B cell (primary cell): ENCODE results near the gene CFAP61. TPM values are rescaled to one million over a fixed set of nuclear protein-coding genes. Genes with fewer than 3 reads are reported as not detected.

Experiments
- ATAC-seq: fragments of 200-7000 bp; cut with Tn5 transposase; one replicate; pipeline ENCODE4 v1.10.0; 2021; ENCODE audit warnings: low read depth, mild to moderate bottlenecking, moderate number of reproducible peaks, moderate library complexity
- CTCF ChIA-PET: fragments of 350-600 bp; sonication (Branson Sonifier 250); formaldehyde crosslinking; loops from one replicate; lab custom pipeline; 2021; ENCODE audit warnings: antibody characterized with exemption, inconsistent platforms; lab: Charles Lee
- POLR2A ChIA-PET: fragments of 350-600 bp; sonication (Branson Sonifier 250); formaldehyde crosslinking; loops from one replicate; lab custom pipeline; 2021; ENCODE audit warnings: antibody characterized with exemption; lab: Charles Lee
- DNase-seq: peaks from one replicate; pipeline ENCODE4 v3.0.0; 2013
- H2AFZ ChIP-seq: 2 replicates; pipeline ENCODE4 v1.6.1; 2012; ENCODE audit warnings: mild to moderate bottlenecking, low read depth, low read length; ENCODE audit not compliant: insufficient read depth, poor library complexity, severe bottlenecking
- H3K27ac ChIP-seq, 2 donors: 1 replicate in 1 of 2; 2 replicates in 1 of 2; pipeline ENCODE4 v1.5.1; 2012 to 2013; ENCODE audit warnings: low read length in 2 of 2, mild to moderate bottlenecking in 2 of 2, moderate library complexity in 1 of 2
- H3K27me3 ChIP-seq, 4 experiments: fragments of 200-600 bp in 1 of 4; sonication (generic) in 1 of 4; replicated peaks in 1 of 4; 1 replicate in 2 of 4; 2 replicates in 2 of 4; pipeline versions ENCODE4 v1.6.1 to v1.7.0; 2013 to 2016; ENCODE audit warnings: low read length in 3 of 4, mild to moderate bottlenecking in 2 of 4, mixed read lengths in 1 of 4, moderate library complexity in 1 of 4; ENCODE audit not compliant: insufficient read depth in 4 of 4, control insufficient read depth in 3 of 4; ENCODE audit errors: control extremely low read depth in 1 of 4
- H3K36me3 ChIP-seq, 2 experiments: replicated peaks in 1 of 2; 1 replicate in 1 of 2; 2 replicates in 1 of 2; pipeline versions ENCODE4 v1.6.1 to v1.7.1; 2013; ENCODE audit warnings: low read length in 1 of 2; ENCODE audit not compliant: insufficient read depth in 2 of 2, control insufficient read depth in 1 of 2; ENCODE audit errors: control extremely low read depth in 1 of 2, extremely low read depth in 1 of 2
- H3K4me1 ChIP-seq, 2 donors: fragments of 200-600 bp in 1 of 2; sonication (generic) in 1 of 2; 1 replicate in 1 of 2; 2 replicates in 1 of 2; pipeline versions ENCODE4 v1.5.1 to v1.6.1; 2013 to 2017; ENCODE audit warnings: low read length in 2 of 2; ENCODE audit not compliant: control insufficient read depth in 2 of 2, insufficient read depth in 2 of 2
- H3K4me2 ChIP-seq: replicated peaks from 2 replicates; pipeline ENCODE3; 2012; ENCODE audit warnings: mild to moderate bottlenecking, low read depth, low read length; ENCODE audit not compliant: poor library complexity, severe bottlenecking
- H3K4me3 ChIP-seq, 5 experiments: fragments of 200-600 bp in 1 of 5; sonication (generic) in 1 of 5; 1 replicate in 3 of 5; 2 replicates in 2 of 5; pipeline versions ENCODE4 v1.5.1 to v1.7.0; 2011 to 2016; ENCODE audit warnings: low read length in 4 of 5, mild to moderate bottlenecking in 4 of 5, low read depth in 2 of 5, control low read depth in 1 of 5, moderate library complexity in 1 of 5; ENCODE audit not compliant: insufficient read depth in 1 of 5; ENCODE audit errors: control extremely low read depth in 1 of 5, extremely low read depth in 1 of 5
- H3K79me2 ChIP-seq: fragments of 200-600 bp; sonication (generic); one replicate; pipeline ENCODE4 v1.6.0; 2016; ENCODE audit warnings: low read length; ENCODE audit not compliant: control insufficient read depth, insufficient read depth
- H3K9ac ChIP-seq: fragments of 200-600 bp; sonication (generic); 2 replicates; pipeline ENCODE4 v1.6.1; 2017; ENCODE audit warnings: mild to moderate bottlenecking, low read length, moderate library complexity
- H3K9me3 ChIP-seq, 3 donors: one replicate each; pipeline versions ENCODE4 v1.6.1 to v1.7.1; 2013; ENCODE audit warnings: low read length in 2 of 3; ENCODE audit not compliant: control insufficient read depth in 2 of 3, insufficient read depth in 1 of 3; ENCODE audit errors: control extremely low read depth in 1 of 3
- H4K20me1 ChIP-seq: 2 replicates; pipeline ENCODE4 v1.6.0; 2012; ENCODE audit warnings: mild to moderate bottlenecking, low read length; ENCODE audit not compliant: insufficient read depth, control insufficient read depth, poor library complexity, severe bottlenecking
- H3K27ac Mint-ChIP-seq: one replicate; pipeline ENCODE4 v1.8.0; 2021; ENCODE audit warnings: mixed read lengths
- H3K27me3 Mint-ChIP-seq: one replicate; pipeline ENCODE4 v1.8.0; 2021; ENCODE audit warnings: mixed read lengths
- H3K4me1 Mint-ChIP-seq: one replicate; pipeline ENCODE4 v1.8.0; 2021; ENCODE audit warnings: mixed read lengths
- H3K4me3 Mint-ChIP-seq: one replicate; pipeline ENCODE4 v1.8.0; 2021; ENCODE audit warnings: mixed read lengths
- H3K9me3 Mint-ChIP-seq: one replicate; pipeline ENCODE4 v1.8.0; 2022; ENCODE audit warnings: mixed read lengths; ENCODE audit not compliant: insufficient read depth
- EZH2 ChIP-seq: IDR thresholded peaks from 2 replicates; pipeline ENCODE4 v1.6.1; 2012; ENCODE audit warnings: borderline replicate concordance, low read depth, mild to moderate bottlenecking, moderate library complexity, low read length; ENCODE audit not compliant: insufficient read depth, poor library complexity, severe bottlenecking
- WGBS: methylation state at CpG from one replicate; pipeline ENCODE4 v1.1.5; 2013; ENCODE audit warnings: missing lambda C conversion rate; ENCODE audit not compliant: insufficient coverage; 5-methylcytosine and 5-hydroxymethylcytosine counted together
- intact Hi-C: fragments of 100-400 bp; cut with micrococcal nuclease; formaldehyde crosslinking; loops from one replicate; pipeline ENCODE4 v1.10.0; 2022
- polyA plus RNA-seq: library from polyadenylated mRNA; depleted of rRNA; stranded (reverse); fragments of >200 nt; gene quantifications from 2 replicates; pipeline ENCODE4 v1.2.3, GENCODE V29; 2012
- total RNA-seq, 2 donors: library from RNA; stranded (reverse); fragments of 120-200 nt in 1 of 2; gene quantifications; 1 replicate in 1 of 2; 2 replicates in 1 of 2; pipeline versions ENCODE4 v1.2.3 to v1.2.4, GENCODE V29; 2013 to 2022
- TF ChIP-seq, protein P1 (sequence below): fragments of 200-600 bp; IDR thresholded peaks from one replicate; pipeline ENCODE4 v1.8.0; 2022; ENCODE audit warnings: antibody characterized with exemption, mild to moderate bottlenecking

Gene CFAP61
- total and polyA plus RNA-seq, 2 donors (not counting 1 experiment from before 2014, with no cell fraction given), result not detected

DNA sequence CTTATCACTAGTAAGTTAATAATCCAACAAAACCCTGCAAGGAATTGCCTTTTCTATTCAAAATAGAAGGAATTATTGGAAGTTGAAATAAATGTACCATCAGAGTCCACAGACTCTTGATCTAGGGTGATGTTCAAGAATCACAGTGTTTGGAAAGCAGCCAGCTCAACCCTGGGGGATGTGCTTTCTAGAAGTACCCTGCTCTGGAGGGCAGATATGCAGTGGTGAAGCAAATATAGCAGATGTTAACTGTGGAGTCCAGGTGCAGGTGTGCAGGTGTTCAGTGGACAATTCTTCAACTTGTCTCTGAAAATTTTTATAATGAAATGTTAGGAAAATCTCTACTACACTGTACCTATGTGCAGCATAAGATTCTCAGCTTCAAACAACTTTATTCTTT lies 306.5 kb downstream of the CFAP61 start:
- intact Hi-C loops, result no loop called here
- H3K4me1 ChIP-seq, result peaks cover 5 to 9% of the 10 kb centered on the region in 2 donors
- ChIA-PET CTCF (interaction anchor here (0.9 to 3.6 kb wide), 9 partner anchors 11 to 297 kb away, joined by 3 to 15 read pairs (median 6); no protein-coding TSS in a partner anchor), POLR2A (no interaction called here)
- ATAC-seq (no peak), DNase-seq (no peak)
- no peaks in the 10 kb centered on the region for H4K20me1 ChIP-seq
- Mint-ChIP-seq H3K4me1 (peaks cover 23% of the 10 kb centered on the region), H3K9me3 (no peaks in the 10 kb centered on the region), H3K27ac (no peak overlapping the region), H3K27me3 (peaks cover 39% of the 10 kb centered on the region), H3K4me3 (no peak overlapping the region)
- H3K27me3 ChIP-seq, result peaks cover 0 to 31% (median 18%) of the 10 kb centered on the region in 4 experiments
- H3K9ac ChIP-seq, result no peak overlapping the region
- TF ChIP-seq, protein P1, sequence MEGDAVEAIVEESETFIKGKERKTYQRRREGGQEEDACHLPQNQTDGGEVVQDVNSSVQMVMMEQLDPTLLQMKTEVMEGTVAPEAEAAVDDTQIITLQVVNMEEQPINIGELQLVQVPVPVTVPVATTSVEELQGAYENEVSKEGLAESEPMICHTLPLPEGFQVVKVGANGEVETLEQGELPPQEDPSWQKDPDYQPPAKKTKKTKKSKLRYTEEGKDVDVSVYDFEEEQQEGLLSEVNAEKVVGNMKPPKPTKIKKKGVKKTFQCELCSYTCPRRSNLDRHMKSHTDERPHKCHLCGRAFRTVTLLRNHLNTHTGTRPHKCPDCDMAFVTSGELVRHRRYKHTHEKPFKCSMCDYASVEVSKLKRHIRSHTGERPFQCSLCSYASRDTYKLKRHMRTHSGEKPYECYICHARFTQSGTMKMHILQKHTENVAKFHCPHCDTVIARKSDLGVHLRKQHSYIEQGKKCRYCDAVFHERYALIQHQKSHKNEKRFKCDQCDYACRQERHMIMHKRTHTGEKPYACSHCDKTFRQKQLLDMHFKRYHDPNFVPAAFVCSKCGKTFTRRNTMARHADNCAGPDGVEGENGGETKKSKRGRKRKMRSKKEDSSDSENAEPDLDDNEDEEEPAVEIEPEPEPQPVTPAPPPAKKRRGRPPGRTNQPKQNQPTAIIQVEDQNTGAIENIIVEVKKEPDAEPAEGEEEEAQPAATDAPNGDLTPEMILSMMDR, result no peak
- TF ChIP-seq EZH2, result no peak
- no peak overlapping the region for H3K4me3 ChIP-seq
- H3K9me3 ChIP-seq, result peaks cover 0 to 1% (median 0%) of the 10 kb centered on the region in 3 donors
- H3K79me2 ChIP-seq, result no peaks in the 10 kb centered on the region
- no peak overlapping the region for H2AFZ ChIP-seq
- H3K27ac ChIP-seq, result no peak overlapping the region
- no peak overlapping the region for H3K4me2 ChIP-seq
- H3K36me3 ChIP-seq, result no peaks in the 10 kb centered on the region

DNA sequence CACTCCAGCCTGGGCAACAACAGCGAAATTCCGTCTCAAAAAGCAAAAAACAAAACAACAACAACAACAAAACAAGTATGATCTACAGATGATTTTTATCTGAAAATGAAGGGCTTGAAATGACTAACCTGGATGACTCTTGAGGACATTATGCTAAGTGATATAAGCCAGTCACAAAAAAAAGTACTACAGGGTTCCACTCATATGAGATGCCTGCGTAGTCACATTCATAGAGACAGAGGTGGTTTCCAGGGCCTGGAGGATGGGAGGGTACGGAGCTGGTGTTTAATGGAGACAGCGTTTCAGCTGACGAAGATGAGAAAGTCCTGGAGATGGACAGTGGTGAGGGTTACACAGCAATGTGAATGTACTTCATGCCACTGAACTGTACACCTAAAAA lies 307.3 kb downstream of the CFAP61 start:
- no peak overlapping the region for H3K4me3 ChIP-seq
- no peaks in the 10 kb centered on the region for H3K79me2 ChIP-seq
- H3K9me3 ChIP-seq, result peaks cover 0 to 3% (median 1%) of the 10 kb centered on the region in 3 donors
- H3K27ac ChIP-seq, result no peak overlapping the region
- Mint-ChIP-seq H3K9me3 (no peaks in the 10 kb centered on the region), H3K27ac (no peak overlapping the region), H3K4me1 (peaks cover 27% of the 10 kb centered on the region), H3K27me3 (peaks cover 44% of the 10 kb centered on the region), H3K4me3 (no peak overlapping the region)
- H3K9ac ChIP-seq, result no peak overlapping the region
- H3K4me1 ChIP-seq, result peaks cover 9 to 17% of the 10 kb centered on the region in 2 donors
- no peak overlapping the region for H3K4me2 ChIP-seq
- ChIA-PET CTCF (interaction anchor here (0.9 to 3.6 kb wide), 9 partner anchors 11 to 236 kb away, joined by 3 to 15 read pairs (median 6); no protein-coding TSS in a partner anchor), POLR2A (no interaction called here)
- H4K20me1 ChIP-seq, result no peaks in the 10 kb centered on the region
- WGBS, result 92% methylated on average over 2 of the region's 6 CpGs
- H3K27me3 ChIP-seq, result peaks cover 0 to 38% (median 20%) of the 10 kb centered on the region in 4 experiments
- H3K36me3 ChIP-seq, result no peaks in the 10 kb centered on the region
- TF ChIP-seq, protein P1, result no peak
- no peak for TF ChIP-seq EZH2
- intact Hi-C loops, result loop anchor here (1.0 to 5.0 kb wide), 2 partner anchors 209 to 277 kb away; no protein-coding TSS in a partner anchor
- DNase-seq (no peak), ATAC-seq (no peak)
- H2AFZ ChIP-seq, result no peak overlapping the region
